Esophagus squamous epithelium (tissue), 5 donors: ENCODE results near the gene VAMP2. TPM values are rescaled to one million over a fixed set of nuclear protein-coding genes. Genes with fewer than 3 reads are reported as not detected.

Experiments
- DNase-seq: peaks from one replicate; lab custom pipeline; 2025; lab: John Stamatoyannopoulos, UW
- H3K27ac ChIP-seq, 4 donors: fragments of 200-600 bp; sonication (generic); one replicate each; pipeline ENCODE4 v1.5.1; 2016 to 2019; ENCODE audit warnings: mild to moderate bottlenecking in 1 of 4
- H3K27me3 ChIP-seq, 4 donors: fragments of 200-600 bp; sonication (generic); 1 replicate in 3 of 4; 2 replicates in 1 of 4; pipeline versions ENCODE4 v1.5.1 to v1.6.0; 2017 to 2021; ENCODE audit warnings: antibody characterized with exemption in 1 of 4
- H3K36me3 ChIP-seq, 3 donors: fragments of 200-600 bp; sonication (generic); one replicate each; pipeline ENCODE4 v1.5.1; 2016 to 2019
- H3K4me1 ChIP-seq, 3 donors: fragments of 200-600 bp; sonication (generic); one replicate each; pipeline ENCODE4 v1.5.1; 2017 to 2019
- H3K4me3 ChIP-seq, 4 donors: fragments of 200-600 bp; sonication (generic); 1 replicate in 3 of 4; 2 replicates in 1 of 4; pipeline ENCODE4 v1.5.1; 2016 to 2019; ENCODE audit warnings: mild to moderate bottlenecking in 2 of 4, moderate library complexity in 1 of 4
- H3K9me3 ChIP-seq, 3 donors: fragments of 200-600 bp; sonication (generic); one replicate each; pipeline ENCODE4 v1.5.1; 2016 to 2019
- CTCF ChIP-seq, 6 experiments: fragments of 450-650 bp in 4 of 6; fragments of 200-600 bp in 2 of 6; sonication (generic) in 2 of 6; IDR thresholded peaks; one replicate each; pipeline ENCODE4 v1.5.1; 2016 to 2019; ENCODE audit warnings: antibody characterized with exemption in 6 of 6, mild to moderate bottlenecking in 4 of 6, moderate library complexity in 4 of 6
- POLR2A ChIP-seq, 4 donors: fragments of 450-650 bp; IDR thresholded peaks; one replicate each; pipeline ENCODE4 v1.6.1; 2017; ENCODE audit warnings: antibody characterized with exemption in 4 of 4, mild to moderate bottlenecking in 4 of 4, moderate library complexity in 3 of 4
- WGBS, 2 donors: methylation state at CpG; one replicate each; pipeline ENCODE4 v1.1.5; 2018; 5-methylcytosine and 5-hydroxymethylcytosine counted together
- intact Hi-C: fragments of 100-400 bp; cut with DNase I; formaldehyde crosslinking; loops from one replicate; pipeline ENCODE4 v1.15.0; 2022
- total RNA-seq, 4 donors: library from RNA; depleted of rRNA; stranded (reverse); fragments of >200 nt; gene quantifications; one replicate each; pipeline ENCODE4 v1.1.0, GENCODE V29; 2016
- donor health status: DM: yes; HTN: yes; CAD: no.

VAMP2 gene
- total RNA-seq, 4 donors from 2014 or later, result 6.2 to 20.4 (median 12.0) TPM

DNA sequence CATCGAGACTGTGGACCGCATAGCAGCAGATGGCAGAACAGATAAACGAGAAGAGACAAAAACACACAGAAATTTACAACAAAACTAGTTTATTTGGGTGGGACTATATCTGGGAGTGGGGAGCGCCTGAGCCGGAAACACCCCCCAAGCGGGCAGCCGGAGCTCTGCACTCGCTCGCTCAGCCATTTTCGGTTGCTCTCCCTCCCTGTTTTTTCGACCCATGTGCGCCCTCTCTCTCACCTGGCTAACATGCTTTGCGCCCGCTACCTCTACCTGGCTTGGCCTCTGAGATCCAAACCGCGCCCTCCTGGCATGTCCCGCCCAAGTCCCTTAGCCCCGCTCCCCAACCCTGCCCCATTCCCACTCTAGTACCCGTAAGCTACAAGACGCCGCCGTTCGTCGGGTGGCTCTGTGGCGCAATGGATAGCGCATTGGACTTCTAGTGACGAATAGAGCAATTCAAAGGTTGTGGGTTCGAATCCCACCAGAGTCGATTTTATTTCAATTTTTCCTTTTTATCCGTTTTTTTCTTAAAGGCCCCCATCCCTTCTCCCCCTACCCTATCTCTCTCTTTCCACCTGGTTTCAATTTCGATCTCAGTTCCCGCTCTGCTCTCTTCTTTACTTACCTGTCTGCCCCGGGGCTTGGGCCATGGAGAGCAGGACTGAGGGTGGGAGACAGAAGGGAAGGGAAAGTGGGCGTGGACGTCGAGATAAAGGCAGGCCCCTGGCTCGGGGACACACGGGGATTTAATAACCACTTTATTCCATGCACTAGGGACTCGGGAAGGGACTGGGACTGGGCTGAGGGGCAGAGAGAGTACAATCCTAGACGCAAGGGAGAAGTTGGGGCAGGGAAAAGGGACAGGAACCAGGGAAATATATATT is 42.0 kb downstream of the VAMP2 start:
- WGBS, 2 donors, result 1 to 2% methylated on average over 37 to 38 of the region's 40 CpGs
- intact Hi-C loops, result no loop called here
- no peaks in the 10 kb centered on the region for H3K9me3 ChIP-seq
- peaks cover 0 to 75% (median 2%) of the 10 kb centered on the region in 4 donors for H3K27me3 ChIP-seq
- H3K4me3 ChIP-seq, result peak overlapping the region; percentile 30 to 74 (median 62)
- peaks cover 66 to 83% (median 69%) of the 10 kb centered on the region in 3 donors for H3K4me1 ChIP-seq
- TF ChIP-seq CTCF (IDR thresholded peaks at IDR 0.05) (peak in 3 of 6 experiments; percentile 20 to 56 (median 42)), POLR2A (IDR thresholded peaks at IDR 0.05) (no peak)
- H3K36me3 ChIP-seq, result no peaks in the 10 kb centered on the region
- peak overlapping the region; percentile 34 to 96 (median 78) for H3K27ac ChIP-seq
- DNase-seq, result no peak

DNA sequence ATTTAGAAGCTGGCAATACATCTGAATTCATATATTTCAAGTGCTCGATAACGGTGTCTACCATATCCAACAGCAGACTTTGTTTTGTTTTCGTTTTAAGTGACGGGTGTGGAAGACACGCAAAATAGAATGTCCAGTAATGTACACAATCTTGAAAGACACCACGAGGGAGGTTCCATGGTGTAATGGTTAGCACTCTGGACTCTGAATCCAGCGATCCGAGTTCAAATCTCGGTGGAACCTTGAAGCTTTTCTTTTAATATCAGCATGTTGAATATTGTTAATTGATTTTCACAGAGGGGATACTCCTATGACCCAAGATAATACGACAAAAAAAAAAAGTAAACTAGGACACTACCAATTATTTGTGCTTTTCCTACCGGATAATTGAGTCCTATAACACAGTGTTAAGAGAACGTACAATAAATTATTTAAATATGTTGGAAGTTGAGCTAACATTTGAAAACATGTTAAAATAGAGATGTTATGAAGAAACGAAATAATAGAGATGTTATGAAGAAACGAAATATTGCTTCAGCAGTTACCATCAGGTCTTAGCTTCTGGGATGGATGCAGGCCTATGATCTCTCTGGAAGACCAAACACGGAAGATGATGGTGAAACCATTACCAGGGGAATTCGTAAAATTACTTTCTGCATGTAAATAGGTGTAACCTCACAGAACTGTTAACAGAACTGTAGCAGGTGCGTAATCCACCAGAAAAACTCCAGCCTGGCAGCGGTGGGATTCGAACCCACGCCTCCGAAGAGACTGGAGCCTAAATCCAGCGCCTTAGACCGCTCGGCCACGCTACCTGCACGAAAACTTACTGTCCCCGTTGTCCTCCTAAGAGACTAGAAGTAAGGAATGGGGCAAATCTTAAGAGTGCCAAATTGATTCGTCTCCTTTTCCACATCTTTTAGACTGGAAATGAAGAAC is 42.9 kb downstream of the VAMP2 start:
- H3K9me3 ChIP-seq, result no peaks in the 10 kb centered on the region
- TF ChIP-seq CTCF (IDR thresholded peaks at IDR 0.05) (no peak), POLR2A (IDR thresholded peaks at IDR 0.05) (no peak)
- intact Hi-C loops, result no loop called here
- no peaks in the 10 kb centered on the region for H3K36me3 ChIP-seq
- H3K4me3 ChIP-seq, result peak overlapping the region; percentile 43 to 76 (median 62)
- H3K27ac ChIP-seq, result peak overlapping the region; percentile 78 to 96 (median 86)
- WGBS, 2 donors, result 2% methylated on average over 28 of the region's 28 CpGs
- H3K27me3 ChIP-seq, result peaks cover 0 to 76% (median 2%) of the 10 kb centered on the region in 4 donors
- peaks cover 60 to 74% (median 60%) of the 10 kb centered on the region in 3 donors for H3K4me1 ChIP-seq
- DNase-seq, result no peak

GRCh38 chr17:8118769-8119580 is 43.8 kb downstream of the VAMP2 start:
- Histone ChIP-seq H3K4me1 (peaks cover 51 to 65% (median 53%) of the 10 kb centered on the region in 3 donors), H3K36me3 (no peaks in the 10 kb centered on the region), H3K27ac (peak overlapping the region; percentile 78 to 96 (median 86)), H3K4me3 (peak overlapping the region; percentile 43 to 76 (median 60)), H3K9me3 (no peaks in the 10 kb centered on the region), H3K27me3 (peaks cover 0 to 76% (median under 1%) of the 10 kb centered on the region in 4 donors)
- TF ChIP-seq CTCF (IDR thresholded peaks at IDR 0.05) (peak; percentile 82 to 91 (median 88)), POLR2A (IDR thresholded peaks at IDR 0.05) (no peak)
- intact Hi-C loops, result no loop called here
- WGBS, 2 donors, result 0% methylated on average over 16 to 18 of the region's 38 CpGs
- DNase-seq, result no peak

DNA sequence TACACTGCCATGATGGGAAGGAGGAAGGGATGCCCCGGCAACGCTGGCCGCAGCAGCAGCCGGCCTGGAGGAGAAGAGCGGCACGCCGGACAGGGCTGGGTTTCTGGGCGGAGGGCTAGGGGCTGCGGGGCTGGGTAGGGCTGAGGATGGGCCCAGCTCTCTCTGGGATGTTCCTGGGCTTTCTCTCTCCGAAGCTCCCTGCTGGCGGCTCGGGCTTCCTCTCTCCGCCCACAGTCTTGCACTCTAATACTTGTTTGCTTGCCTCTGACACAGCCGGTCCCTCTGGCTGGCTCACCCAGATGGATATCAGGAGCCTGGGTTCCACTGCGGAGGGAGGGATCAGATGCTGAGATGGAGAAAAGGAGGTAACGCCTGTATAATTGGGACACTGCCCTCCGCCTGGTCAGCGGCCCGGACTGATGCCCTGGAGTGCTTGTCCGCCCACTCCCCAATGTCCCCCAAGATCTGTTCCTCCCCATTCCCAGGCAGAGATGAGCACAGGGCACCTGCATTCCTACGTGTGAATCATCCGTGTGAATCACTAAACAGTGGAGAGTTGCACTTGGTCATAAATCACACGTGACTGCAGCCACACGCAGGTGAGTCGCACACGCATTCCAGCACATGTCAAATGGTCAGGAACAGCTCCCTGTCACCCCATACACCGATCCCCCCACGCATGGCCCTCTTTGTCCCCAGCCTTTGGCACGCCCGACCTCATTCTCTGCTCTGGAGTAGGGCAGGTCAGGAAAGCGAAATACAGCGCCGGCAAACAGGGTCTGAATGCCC is 44.6 kb downstream of the VAMP2 start, which contains the start of gene ALOXE3:
ALOXE3 (minus strand) TSS at position 535 of the 789 bp plus-strand sequence; CDS start at position 11, 524 bp downstream.
- DNase-seq, result no peak
- peaks cover 43 to 57% (median 45%) of the 10 kb centered on the region in 3 donors for H3K4me1 ChIP-seq
- peak within 1 kb of the TSS; percentile 78 to 96 (median 86) for H3K27ac ChIP-seq
- H3K27me3 ChIP-seq, result peaks cover 0 to 76% (median 0%) of the 10 kb centered on the region in 4 donors
- H3K9me3 ChIP-seq, result no peaks in the 10 kb centered on the region
- H3K36me3 ChIP-seq, result no peaks in the 10 kb centered on the region
- 0 to 2% methylated on average over 10 to 11 of the region's 33 CpGs for WGBS, 2 donors
- intact Hi-C loops, result no loop called here
- peak within 1 kb of the TSS; percentile 43 to 76 (median 60) for H3K4me3 ChIP-seq
- no peak for TF ChIP-seq CTCF (IDR thresholded peaks at IDR 0.05)
- no peak for TF ChIP-seq POLR2A (IDR thresholded peaks at IDR 0.05)
